ENCODE results near the gene PBRM1.

DNA sequence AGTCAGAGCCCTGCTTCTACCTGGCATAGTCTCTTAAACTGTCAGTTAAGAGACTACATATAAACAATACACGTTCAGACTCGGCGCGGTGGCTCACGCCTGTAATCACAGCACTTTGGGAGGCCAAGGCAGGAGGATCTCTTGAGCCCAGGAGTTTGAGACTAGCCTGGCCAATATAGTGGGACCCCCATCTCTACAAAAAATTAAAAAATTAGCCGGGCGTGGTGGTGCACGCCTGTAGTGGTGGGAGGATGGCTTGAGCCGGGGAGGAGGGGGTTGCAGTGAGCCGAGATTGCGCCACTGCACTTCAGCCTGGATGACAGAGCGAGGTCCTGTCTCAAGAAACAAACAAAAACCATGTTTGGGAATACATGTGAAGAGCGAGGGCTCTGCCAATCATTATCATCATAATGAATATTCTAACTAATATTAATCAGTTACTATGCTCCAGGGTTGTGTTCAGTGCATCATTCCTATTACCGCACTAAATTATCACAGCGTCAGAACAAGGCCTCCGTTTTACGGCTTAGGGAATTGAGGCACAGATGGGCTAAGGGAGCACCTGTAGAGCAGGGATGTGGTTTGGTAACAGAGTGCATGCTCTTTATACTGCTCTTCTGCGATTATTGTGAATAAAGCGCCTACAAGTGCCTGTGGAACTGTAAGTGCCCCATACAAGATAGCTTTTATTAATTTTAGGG lies 150.2 kb downstream of the PBRM1 start:
- no peak for TF ChIP-seq CTCF (IDR thresholded peaks at IDR 0.05)
- no peak for TF ChIP-seq POLR2A (IDR thresholded peaks at IDR 0.05)
- TF ChIP-seq POLR2AphosphoS5 (IDR thresholded peaks at IDR 0.05) = no peak

Measured in suprapubic skin (tissue), 4 donors.